ENCODE results near the gene ACTR6. TPM values are rescaled to one million over a fixed set of nuclear protein-coding genes. Genes with fewer than 3 reads are reported as not detected.
"Not testable (repeated sequence)": the region's sequence is repeated elsewhere in the genome, so short reads cannot be mapped to it uniquely, and the experiment has no call there.

The ACTR6 gene
- 10 to 100 TPM; 37.6 to 43.0 (median 42.9) TPM for polyA plus RNA-seq (ENCODE audit: insufficient read length in 3 of 3)

DNA sequence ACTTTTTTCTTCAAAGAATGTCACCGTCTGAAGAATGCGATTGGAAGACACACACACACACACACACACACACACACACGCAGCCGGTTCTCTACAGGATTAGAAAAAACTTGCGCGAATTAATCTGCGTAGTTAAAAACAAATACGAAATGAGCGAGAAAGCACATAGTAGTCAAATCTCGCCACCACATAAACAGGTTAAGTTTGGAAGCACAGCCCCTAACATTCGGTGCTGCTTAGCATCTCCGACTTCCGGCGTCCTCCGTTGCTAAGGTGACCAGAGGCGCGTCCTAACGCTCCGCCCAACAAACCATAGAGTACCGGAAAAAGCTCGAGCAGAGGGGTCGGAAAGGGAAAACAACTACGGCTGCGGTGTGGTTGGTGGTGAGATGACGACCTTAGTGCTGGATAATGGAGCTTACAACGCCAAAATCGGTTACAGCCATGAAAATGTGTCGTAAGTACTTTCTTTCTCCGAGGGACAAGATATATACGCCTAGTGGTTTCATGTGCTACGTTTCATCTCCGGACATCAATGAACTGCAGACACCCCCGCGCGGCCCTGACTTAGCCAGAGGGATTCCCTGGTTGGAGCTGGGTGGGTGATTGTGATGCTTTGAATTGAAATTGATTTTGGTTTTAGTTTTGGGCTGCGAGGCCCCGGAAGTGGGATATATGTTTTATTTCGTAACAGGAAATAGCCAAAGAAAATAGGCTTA is at the start of gene ACTR6:
Gene ACTR6, plus strand, starts transcription at position 353 of the 719 bp plus-strand sequence. Its CDS starts 37 bp downstream, at position 390.
- DNase-seq (ENCODE audit: low read depth in 3 of 3, low spot score in 2 of 3) = peak; percentile 96 to 97 (median 96)

DNA sequence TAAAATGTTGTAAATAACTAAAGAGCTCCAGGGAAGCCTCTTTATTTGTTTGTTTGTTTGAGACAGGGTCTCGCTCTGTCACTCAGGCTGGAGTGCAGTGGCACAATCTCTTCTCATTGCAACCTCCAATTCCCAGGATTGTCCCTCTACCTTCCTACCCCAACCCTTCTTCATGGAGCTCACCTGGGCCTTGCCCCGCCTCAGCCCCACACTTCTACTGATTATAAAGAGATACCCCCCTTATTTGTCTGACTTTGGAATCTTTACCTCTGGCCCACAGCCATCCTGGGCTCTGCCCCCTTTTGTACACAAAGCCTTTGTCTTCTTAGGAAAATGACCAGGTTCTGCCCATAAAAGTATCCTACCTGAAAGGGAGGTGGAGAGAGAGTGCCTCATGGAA is 48.8 kb upstream of the ACTR6 start:
- no peak for DNase-seq (ENCODE audit: low read depth in 3 of 3, low spot score in 2 of 3)

DNA sequence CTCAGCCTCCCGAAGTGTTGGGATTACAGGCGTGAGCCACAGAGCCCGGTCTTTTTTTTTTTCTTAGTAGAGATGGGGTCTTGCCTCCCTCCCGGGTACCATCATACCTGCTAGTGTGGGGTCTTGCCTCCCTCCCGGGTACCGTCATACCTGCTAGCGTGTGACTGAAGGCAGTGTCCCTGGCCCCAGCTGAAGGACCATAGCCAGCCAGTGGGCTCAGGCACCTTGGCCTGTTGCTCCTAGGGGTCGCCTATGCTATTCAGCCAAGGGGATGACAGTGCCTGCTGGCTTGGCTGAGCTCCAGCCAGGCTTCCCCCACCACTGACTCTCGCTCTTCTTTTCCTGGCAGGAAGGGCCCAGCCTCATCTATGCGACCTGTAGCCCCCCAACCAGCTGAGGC is 47.5 kb upstream of the ACTR6 start:
- no peak for DNase-seq (ENCODE audit: low read depth in 3 of 3, low spot score in 2 of 3)

DNA sequence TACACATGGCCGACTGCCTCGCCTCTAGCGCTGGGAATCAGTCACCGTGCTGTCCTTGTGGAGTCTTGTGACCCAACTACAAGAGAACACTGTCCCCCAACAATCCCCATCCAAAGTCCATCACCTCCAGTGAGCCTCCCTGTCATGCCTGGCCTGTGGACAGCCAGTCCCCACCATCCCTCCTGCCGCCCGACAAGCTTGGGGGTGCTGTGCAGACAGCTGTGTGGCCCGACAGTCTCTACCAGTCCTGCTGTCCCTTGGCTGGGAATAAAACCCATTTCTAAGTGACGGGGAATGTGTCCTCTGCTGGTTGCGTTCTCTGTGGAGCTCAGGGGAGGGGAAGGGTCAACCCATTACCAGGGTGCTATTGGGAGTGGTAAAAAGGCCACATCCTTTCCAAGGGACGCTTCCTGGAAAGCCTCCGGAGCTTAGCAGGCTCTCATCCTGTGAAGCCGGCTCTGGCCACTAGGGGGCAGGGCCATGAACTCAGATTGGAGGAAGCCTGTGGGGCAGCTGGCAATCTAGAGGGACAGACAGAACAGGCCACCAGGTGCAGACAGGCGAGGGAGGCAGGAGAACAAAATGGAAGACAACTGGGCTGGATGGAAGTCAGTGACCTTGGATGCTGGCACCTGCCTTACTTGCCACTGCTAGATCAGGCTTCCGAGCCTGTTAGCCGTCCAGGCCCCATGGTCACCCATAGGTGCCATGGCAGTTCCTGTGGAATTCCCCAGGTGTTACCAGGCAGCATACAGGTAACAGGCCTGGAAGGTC is 46.0 kb upstream of the ACTR6 start:
- no peak for DNase-seq (ENCODE audit: low read depth in 3 of 3, low spot score in 2 of 3)

DNA sequence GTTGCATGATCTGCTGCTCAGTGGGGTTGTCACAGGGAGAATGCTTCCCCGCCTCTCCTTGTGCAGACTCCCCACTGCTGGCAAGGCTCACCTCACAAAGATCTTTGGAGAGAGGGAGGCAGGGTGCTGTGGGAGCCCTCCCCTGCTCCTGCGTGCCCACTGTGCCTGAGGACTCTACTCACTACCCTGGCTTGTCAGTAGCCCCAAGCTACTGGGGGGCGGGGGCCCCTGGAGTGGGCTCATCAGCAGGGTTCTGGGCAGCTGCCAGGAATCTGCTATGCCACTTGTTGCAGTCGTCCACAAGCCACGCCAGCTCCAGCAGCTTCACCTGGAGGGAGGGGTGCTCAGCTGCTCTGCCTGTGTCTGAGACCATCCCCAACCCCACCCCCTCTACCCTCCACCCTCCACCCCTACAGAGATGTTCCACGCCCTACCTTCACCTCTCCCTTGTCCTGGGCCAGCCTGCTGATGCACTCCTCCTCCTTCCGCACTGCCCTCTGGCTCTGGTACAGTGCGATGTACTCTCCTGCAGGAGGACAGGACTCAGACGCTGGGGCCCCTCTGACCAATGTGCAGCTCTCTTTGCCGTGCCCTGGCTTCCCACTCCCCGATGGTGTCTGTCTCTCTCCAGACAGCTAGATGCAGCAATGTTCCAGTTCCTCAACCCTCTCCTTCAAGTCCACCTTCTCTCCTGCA is 43.7 kb upstream of the ACTR6 start:
- DNase-seq (ENCODE audit: low read depth in 3 of 3, low spot score in 2 of 3) = no peak

DNA sequence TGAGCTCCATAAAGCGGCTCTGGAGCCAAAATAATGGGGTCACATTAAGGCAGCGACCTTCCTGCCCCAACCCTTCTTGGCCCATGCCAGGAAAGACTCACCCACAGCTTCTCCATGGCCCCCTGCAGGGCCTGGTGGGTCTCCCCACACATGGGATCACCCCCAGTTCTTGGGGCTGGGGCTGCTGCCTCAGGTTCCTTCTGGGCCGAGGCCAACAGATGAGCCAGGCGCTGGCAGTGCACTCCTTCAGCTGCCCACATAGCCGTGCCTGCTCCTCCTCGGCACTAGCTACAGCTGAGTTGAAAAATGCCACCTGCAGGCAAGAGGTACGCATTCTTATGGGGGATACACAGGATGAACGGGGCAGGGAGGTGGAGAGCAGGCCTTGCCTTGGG is 43.2 kb upstream of the ACTR6 start:
- no peak for DNase-seq (ENCODE audit: low read depth in 3 of 3, low spot score in 2 of 3)

DNA sequence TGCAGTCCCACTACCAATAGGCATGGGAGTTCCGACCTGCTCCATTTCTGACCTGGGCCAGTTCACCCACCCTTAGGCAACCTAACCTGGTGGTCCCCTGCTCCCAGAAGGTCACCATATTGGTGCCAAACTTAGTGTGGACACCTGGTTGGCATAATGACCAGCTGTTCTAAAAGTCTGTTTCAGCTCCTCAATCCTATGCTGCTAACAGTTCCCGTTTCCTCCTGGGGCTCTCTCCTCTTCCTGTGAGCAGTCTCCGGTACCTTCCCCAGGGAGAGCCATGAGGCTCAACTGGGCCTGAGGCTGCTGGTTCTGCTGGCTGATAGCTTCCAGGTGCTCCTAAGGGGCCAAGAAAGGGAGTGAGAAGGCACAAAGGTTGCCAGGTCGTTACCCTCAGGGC is 42.1 kb upstream of the ACTR6 start:
- DNase-seq (ENCODE audit: low read depth in 3 of 3, low spot score in 2 of 3) = no peak

DNA sequence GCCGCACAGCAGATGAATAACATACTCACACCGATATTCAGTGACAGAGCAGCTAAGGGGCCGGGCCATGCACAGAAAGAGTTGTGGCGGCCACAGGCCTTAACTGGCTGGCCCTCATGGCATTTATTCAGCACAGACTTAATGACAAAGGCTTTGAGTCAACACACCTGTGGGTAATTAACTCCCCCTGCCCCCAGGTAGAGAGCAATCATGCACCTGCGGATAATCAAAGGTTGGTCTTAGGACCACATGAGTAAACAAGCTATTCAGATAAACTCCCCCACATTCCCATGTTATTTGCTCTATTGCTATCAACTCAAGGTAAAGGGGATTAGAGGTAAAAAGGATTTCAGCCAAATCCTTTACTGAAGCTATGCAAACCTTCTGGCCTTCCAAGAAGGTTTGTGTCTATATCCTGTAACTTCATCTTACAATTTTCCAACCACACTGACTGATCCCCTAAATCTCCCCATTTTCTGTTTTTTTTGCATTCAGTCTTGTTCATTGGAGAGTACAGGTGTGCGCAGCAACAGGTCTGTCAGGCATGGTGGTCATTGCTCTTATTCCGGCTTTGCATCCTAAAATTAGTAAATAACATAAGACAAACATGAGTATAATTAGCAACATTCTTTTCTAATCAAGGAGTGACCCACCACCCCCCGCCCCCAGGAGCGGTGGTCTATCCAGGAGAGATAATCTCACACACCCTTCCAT is 41.1 kb upstream of the ACTR6 start:
- no peak for DNase-seq (ENCODE audit: low read depth in 3 of 3, low spot score in 2 of 3)

DNA sequence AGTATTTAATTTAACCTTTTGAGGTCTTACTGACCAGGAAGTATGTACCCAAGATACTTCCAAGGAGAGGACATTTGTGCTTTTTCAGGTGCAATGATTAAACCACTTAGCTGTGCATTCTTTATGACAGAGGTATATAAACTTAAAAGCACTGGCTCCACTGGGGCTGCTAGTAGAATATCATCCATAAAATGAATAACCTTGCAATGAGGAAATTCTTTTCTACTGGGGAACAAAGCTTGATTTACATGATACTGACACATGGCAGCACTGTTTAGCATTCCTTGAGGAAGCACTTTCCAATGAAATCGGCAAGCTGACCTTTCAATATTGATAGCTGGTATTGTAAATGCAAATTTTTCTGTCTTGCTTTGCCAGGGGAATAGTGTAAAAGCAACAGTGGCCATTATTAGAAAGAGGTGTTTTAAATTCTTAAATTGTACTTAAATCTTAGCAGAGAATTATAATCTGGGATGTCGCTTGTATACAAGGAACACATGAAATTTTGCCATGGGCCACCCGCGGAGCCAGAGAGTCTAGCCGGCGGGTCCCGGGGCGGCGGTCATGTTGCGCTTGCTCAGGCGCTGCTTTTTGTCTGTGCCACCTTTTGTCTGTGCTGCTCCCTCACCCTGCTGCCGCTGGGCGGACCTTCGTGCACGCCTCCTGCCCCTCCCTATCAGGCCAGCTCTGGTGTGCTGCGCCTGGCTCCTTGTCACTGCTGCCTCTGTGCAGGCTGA is 37.0 kb upstream of the ACTR6 start:
- DNase-seq (ENCODE audit: low read depth in 3 of 3, low spot score in 2 of 3) = no peak

DNA sequence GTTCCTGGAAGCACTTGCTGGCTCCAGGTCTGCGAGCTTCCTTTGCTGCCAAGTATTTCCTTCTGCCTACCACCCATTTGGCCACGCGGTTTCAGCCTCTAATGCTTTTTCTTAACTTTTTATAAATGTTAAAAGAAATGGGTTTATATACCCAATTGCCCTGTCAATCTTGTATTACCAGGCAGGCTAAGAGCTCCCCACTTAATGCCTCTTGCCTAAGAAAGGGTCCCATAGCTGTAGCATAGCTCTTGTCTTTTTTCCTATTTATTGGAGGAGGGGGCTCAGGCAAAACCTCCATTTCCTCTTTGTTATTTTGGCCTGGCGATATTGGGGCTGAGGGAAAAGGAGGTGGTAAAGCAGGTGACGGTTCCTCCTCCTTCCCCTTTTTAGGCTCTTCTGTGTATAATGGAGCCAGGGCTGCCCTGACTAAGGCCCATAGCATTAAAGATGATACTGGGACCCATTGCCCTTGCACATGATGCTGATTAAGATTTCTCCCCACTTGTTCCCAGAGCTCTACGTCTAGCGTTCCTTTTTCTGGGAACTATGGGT is 36.4 kb upstream of the ACTR6 start:
- DNase-seq (ENCODE audit: low read depth in 3 of 3, low spot score in 2 of 3) = no peak

DNA sequence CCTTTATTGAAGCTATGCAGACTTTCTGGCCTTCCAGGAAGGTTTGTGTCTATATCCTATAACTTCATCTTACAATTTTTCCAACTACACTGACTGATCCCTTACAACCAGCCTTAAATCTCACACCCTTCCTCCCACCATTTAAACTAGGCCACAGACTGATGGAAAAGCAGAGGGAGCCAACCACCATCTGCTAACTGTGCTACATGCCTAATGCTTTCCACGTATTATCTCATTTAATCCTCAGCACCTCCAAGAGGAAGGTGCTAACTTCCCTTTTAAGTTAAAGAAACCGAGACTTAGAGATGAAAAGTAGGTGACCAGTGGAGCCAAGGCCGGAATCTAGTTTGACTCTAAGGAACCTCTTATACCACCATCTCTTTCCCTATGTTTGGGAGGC is 35.3 kb upstream of the ACTR6 start:
- no peak for DNase-seq (ENCODE audit: low read depth in 3 of 3, low spot score in 2 of 3)

DNA sequence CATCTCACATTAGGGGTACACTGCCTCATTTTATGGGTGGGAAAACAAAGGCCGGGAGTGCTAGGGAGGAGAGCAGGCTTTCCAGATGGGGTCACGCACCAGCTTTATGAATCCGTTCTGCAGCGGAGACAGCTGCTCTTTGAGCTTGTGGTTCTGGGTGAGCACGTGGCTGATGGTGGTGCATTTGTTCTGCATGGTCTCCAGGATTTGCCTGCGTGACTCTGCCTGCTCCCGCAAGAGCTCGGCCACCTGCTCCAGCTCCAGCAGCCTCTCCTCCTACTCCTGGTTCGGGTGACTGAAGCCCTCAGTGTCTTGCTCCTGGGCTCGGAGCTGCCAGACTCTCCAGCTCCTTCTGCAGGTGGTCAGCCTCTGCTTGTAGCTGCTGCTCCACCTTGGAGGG is 34.4 kb upstream of the ACTR6 start:
- DNase-seq (ENCODE audit: low read depth in 3 of 3, low spot score in 2 of 3) = no peak

DNA sequence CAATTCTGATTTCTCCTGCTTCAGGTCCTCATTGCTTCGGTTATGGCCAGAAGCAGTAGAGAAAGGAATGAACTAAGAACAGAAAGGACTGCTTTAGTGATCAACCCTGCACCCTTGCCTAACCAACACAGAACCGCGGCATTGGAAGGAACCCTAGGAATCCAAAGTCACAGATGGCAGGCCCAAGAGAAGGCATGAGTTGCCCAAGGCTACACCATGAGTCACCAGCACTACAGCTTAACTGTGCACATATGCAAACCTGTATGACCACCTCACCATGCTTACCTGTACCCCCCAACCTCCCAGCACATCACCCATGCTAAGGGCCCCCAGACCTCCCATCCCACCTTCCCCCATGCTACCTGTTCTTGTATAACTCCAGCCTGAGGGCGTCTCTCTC is 32.1 kb upstream of the ACTR6 start:
- no peak for DNase-seq (ENCODE audit: low read depth in 3 of 3, low spot score in 2 of 3)

DNA sequence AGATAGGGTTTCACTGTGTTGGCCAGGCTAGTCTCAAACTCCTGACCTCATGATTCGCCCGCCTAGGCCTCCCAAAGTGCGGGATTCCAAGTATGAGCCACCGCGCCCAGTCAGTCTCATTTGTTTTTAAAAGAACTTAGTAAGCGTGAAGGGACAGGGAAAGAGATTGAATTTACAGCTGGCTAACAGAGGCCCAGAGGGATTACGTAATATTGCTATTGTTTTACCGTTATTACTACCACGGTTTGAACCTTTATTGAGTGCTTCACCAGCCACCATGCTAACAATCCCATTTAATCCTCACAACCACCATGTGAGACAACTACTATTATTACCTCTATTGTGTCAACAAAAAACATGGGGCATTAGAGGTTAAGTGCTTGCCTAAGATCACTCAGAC is 31.3 kb upstream of the ACTR6 start:
- DNase-seq (ENCODE audit: low read depth in 3 of 3, low spot score in 2 of 3) = no peak

DNA sequence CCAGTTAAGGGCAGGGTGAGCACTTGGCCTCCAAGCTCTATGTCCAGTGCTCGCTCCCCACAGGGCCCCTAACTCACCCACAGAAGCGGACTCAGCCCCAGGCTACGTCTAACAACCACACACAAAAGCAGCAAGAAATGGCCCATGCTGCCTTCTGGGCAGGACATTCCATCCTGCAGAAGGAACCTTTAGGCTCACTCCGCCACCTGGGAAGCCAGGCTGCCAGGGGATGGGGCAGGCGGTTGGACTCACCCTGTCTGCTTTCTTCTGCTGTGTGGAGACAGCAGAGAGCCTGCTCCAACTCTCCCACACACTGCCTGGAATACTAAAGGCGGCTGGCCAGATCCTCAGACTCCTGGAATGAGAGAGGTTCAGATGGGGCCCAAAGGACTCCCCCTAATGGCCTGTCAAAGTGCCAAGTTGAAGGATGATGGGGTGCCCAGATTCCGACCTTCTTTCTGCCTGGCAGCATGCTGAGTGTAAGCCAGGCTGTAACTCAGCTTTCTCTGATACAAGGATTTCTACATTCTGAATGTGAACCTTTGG is 30.2 kb upstream of the ACTR6 start:
- DNase-seq (ENCODE audit: low read depth in 3 of 3, low spot score in 2 of 3) = no peak

DNA sequence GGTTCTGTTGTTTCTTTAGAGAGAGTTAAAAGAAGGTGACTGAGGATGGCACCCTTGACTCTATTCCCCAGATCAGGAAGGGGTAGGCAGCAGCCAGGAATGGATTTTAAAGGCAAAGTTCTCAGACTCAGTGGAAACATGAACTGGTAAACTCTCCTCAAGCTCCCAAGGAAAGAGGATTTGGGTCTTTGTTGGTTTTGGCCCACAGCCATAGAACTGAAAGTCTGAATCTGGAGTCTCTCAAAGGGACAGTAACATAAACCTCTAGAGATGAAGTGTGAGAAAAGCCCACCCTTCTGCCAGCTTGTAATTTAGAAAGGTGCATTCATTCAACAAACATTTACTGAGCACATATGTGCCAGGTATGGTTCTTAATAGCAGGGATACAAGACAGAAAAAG is 29.4 kb upstream of the ACTR6 start:
- DNase-seq (ENCODE audit: low read depth in 3 of 3, low spot score in 2 of 3) = no peak

DNA sequence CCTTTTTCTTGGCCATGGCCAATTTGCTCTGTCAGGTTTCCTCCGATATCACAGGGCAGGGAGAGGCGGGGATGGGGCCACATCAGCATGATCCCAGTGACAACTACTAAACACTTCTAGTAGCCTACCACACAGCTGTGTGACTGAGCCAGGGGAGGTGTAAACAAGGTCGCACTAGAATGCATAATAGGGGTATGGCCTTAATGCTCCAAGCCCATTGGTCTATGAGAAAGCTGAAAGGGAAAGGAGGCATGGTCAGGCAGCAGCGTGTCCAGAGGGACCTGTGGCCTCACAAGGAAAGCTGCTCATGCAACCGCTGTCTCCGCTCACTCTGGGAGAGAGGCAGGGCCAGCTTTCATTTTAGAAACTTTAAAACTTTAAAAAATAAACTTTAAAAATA is 27.5 kb upstream of the ACTR6 start:
- no peak for DNase-seq (ENCODE audit: low read depth in 3 of 3, low spot score in 2 of 3)

DNA sequence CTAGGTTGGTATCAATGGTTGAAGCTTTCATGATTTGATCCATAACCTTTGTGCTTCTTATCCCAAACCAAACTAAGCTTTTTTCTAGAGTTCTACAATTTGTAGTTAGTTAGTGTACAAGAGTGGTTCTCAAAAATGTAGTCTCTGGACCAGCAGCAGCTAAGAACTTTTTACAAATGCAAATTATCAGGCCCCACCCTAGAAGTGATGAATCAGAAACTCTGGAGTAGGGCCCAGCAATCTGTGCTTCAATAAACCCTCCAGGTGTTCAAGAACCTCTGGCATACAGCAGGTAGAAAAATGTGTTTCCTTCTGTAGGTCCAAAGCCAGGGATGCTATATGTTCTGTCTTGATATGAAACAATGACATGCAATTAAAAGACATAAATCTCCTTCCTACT is 26.1 kb upstream of the ACTR6 start:
- DNase-seq (ENCODE audit: low read depth in 3 of 3, low spot score in 2 of 3) = no peak

DNA sequence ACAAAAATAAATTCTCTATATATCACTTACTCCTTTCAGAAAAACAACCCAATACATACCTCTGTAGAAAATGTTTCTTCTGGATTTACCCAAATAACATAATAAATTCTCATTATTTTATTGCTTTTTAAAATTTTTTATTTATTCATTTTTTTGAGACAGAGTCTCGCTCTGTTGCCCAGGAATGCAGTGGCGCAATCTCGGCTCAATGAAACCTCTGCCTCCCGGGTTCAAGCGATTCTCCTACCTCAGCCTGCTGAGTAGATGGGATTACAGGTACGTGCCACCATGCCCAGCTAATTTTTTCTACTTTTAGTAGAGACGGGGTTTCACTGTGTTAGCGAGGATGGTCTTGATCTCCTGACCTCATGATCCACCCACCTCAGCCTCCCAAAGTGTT is 24.1 kb upstream of the ACTR6 start:
- DNase-seq (ENCODE audit: low read depth in 3 of 3, low spot score in 2 of 3) = not testable (repeated sequence)

DNA sequence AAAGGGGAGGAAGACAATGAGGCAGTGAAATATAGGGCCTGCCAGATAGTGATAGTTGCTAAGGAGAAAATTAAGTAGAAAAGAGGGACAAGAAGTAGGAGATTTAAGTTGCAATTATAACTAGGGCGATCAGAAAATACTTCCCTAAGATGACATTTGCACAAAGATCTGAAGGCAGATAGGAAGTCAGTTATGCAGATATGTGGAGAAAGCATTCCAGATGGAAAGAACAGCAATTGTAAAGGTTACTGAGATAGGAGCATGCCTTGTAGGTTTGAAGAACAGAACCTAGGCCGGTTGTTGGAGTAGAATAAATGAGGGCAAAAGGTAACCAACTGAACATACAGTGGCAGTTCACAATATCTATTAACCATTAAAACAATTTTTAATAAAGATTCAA is 21.4 kb upstream of the ACTR6 start:
- DNase-seq (ENCODE audit: low read depth in 3 of 3, low spot score in 2 of 3) = no peak
